Measurements from ENCODE around the gene FAM120B.

FAM120B gene

GRCh38 chr6:170362121-170362520, 55.6 kb downstream of the FAM120B start:
- no peak for DNase-seq

GRCh38 chr6:170363255-170363654, 56.7 kb downstream of the FAM120B start:
- no peak for DNase-seq

- DNase-seq, result no peak
These were observed 58.6 kb downstream of the FAM120B start for GRCh38 chr6:170365121-170365520.

- no peak for DNase-seq
These were observed 59.0 kb downstream of the FAM120B start for GRCh38 chr6:170365593-170365992.

- DNase-seq, result no peak
These were observed 59.8 kb downstream of the FAM120B start for GRCh38 chr6:170366248-170366960.

GRCh38 chr6:170367241-170367640, 60.7 kb downstream of the FAM120B start:
- DNase-seq, result no peak

GRCh38 chr6:170368544-170368943, 62.0 kb downstream of the FAM120B start:
- DNase-seq, result no peak

- DNase-seq, result no peak
These were observed 62.8 kb downstream of the FAM120B start for GRCh38 chr6:170369403-170369802.

- DNase-seq, result no peak
These were observed 63.9 kb downstream of the FAM120B start for GRCh38 chr6:170370416-170370815.

- DNase-seq, result no peak
These were observed 64.5 kb downstream of the FAM120B start for GRCh38 chr6:170371080-170371479.

- no peak for DNase-seq
These were observed 65.0 kb downstream of the FAM120B start for GRCh38 chr6:170371588-170371987.

- no peak for DNase-seq
These were observed 66.1 kb downstream of the FAM120B start for GRCh38 chr6:170372380-170373325.

- no peak for DNase-seq
These were observed 68.2 kb downstream of the FAM120B start for GRCh38 chr6:170374571-170375444.

GRCh38 chr6:170375661-170376060, 69.1 kb downstream of the FAM120B start:
- DNase-seq, result no peak

- DNase-seq, result no peak
These were observed 70.0 kb downstream of the FAM120B start for GRCh38 chr6:170376386-170377043.

GRCh38 chr6:170378502-170378901, 71.9 kb downstream of the FAM120B start:
- DNase-seq, result no peak

- no peak for DNase-seq
These were observed 75.0 kb downstream of the FAM120B start for GRCh38 chr6:170381562-170381961.

GRCh38 chr6:170383466-170384035, 77.0 kb downstream of the FAM120B start:
- no peak for DNase-seq

GRCh38 chr6:170385506-170385905, 78.9 kb downstream of the FAM120B start:
- DNase-seq, result no peak

- no peak for DNase-seq
These were observed 81.6 kb downstream of the FAM120B start for GRCh38 chr6:170388113-170388512.

GRCh38 chr6:170393033-170393432, 86.5 kb downstream of the FAM120B start:
- DNase-seq, result no peak

- DNase-seq, result no peak
These were observed 87.3 kb downstream of the FAM120B start for GRCh38 chr6:170393807-170394399.

All from activated gamma-delta T cell (primary cell).